Erythroblast (primary cell): Measurements from ENCODE around the gene BHLHE23.

ENCODE experiments used
- GATA1 ChIP-seq: IDR thresholded peaks from 2 replicates; pipeline ENCODE4 v1.6.1; 2011; ENCODE audit warnings: low read depth, mild to moderate bottlenecking, control low read depth, low read length, moderate library complexity
- POLR2A ChIP-seq: IDR thresholded peaks from 2 replicates; pipeline ENCODE4 v1.6.1; 2011; ENCODE audit warnings: mild to moderate bottlenecking, low read length

DNA sequence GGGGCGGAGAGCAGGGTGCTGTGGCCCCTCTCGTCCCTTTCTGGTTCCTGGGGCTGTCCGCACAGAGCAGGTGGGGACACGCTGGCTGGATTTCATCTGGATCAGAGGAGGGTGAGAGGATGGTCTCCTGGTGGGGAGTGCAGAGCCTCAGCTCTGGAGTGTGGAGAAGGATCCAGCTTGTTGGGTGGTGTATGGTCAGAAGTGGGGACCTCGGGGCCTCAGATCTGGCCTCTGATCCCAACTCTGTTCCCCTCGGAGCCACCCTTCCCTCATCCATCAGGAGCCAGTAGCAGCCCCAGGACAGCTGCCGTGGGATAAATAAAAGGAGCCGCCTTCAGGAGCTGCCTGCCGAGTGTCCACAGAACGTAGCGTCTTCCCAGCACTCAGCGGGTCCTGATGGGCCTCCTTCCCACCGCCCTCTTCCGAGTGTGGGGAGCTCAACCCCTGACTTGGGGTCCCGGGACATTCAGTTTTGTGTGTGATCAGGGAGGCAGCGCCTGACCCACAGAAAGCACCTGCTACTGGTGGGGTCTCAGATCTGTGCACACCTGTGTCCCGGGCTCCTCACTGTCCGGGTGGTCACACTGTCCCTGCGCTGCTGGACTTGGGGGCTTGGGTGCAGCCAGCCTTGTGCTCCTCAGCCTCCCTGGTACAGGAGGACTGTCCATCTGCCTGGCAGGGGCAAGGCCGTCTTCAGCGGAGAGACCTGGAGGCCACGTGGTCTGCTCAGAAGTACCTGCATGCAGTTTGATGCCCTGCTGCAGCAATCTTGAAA is 25.4 kb upstream of the BHLHE23 start:
- TF ChIP-seq POLR2A (no peak), GATA1 (no peak)
